HUES48 (cell line): ENCODE data around the gene GAPVD1.
"Not testable (repeated sequence)": the region's sequence is repeated elsewhere in the genome, so short reads cannot be mapped to it uniquely, and the experiment has no call there.

Experiments
- H3K27ac ChIP-seq: one replicate; pipeline ENCODE4 v1.7.0; 2013; ENCODE audit warnings: low read depth, low read length, inconsistent platforms
- H3K27me3 ChIP-seq: 2 replicates; pipeline ENCODE4 v1.6.1; 2013; ENCODE audit warnings: mild to moderate bottlenecking, low read length; ENCODE audit not compliant: control insufficient read depth, insufficient read depth
- H3K36me3 ChIP-seq: 2 replicates; pipeline ENCODE4 v1.6.1; 2013; ENCODE audit warnings: low read length; ENCODE audit not compliant: control insufficient read depth, insufficient read depth
- H3K4me1 ChIP-seq: 2 replicates; pipeline ENCODE4 v1.6.1; 2013; ENCODE audit warnings: mild to moderate bottlenecking, low read length; ENCODE audit not compliant: control insufficient read depth, insufficient read depth
- H3K4me3 ChIP-seq: 2 replicates; pipeline ENCODE4 v1.5.1; 2013; ENCODE audit warnings: mild to moderate bottlenecking, low read depth, low read length
- H3K9ac ChIP-seq: 2 replicates; pipeline ENCODE4 v1.6.1; 2013; ENCODE audit warnings: mild to moderate bottlenecking, low read depth, low read length, moderate library complexity
- H3K9me3 ChIP-seq: 2 replicates; pipeline ENCODE4 v1.6.1; 2013; ENCODE audit warnings: low read length; ENCODE audit not compliant: control insufficient read depth, insufficient read depth

GAPVD1 gene

GRCh38 chr9:125255781-125256391 is 5.7 kb upstream of the GAPVD1 start:
- H3K4me1 ChIP-seq = no peaks in the 10 kb centered on the region
- no peaks in the 10 kb centered on the region for H3K27me3 ChIP-seq
- H3K4me3 ChIP-seq = no peak overlapping the region
- H3K9ac ChIP-seq = no peak overlapping the region
- H3K27ac ChIP-seq = no peak overlapping the region
- no peaks in the 10 kb centered on the region for H3K9me3 ChIP-seq
- no peaks in the 10 kb centered on the region for H3K36me3 ChIP-seq

GRCh38 chr9:125258160-125258785 is 3.4 kb upstream of the GAPVD1 start:
- Histone ChIP-seq H3K27me3 (no peaks in the 10 kb centered on the region), H3K36me3 (no peaks in the 10 kb centered on the region), H3K9me3 (no peaks in the 10 kb centered on the region), H3K4me1 (peaks cover 5% of the 10 kb centered on the region; the same call in 1 of the 2 replicates), H3K4me3 (no peak overlapping the region), H3K27ac (no peak overlapping the region), H3K9ac (no peak overlapping the region)

- Histone ChIP-seq H3K4me3 (no peak overlapping the region), H3K36me3 (no peaks in the 10 kb centered on the region), H3K27me3 (no peaks in the 10 kb centered on the region), H3K9me3 (no peaks in the 10 kb centered on the region), H3K9ac (no peak overlapping the region), H3K4me1 (peaks cover 5% of the 10 kb centered on the region; the same call in 1 of the 2 replicates), H3K27ac (no peak overlapping the region)
These were observed 2.6 kb upstream of the GAPVD1 start for GRCh38 chr9:125258832-125259534.

GRCh38 chr9:125260561-125260960 is 1.1 kb upstream of the GAPVD1 start:
- Histone ChIP-seq H3K4me1 (peaks cover 5% of the 10 kb centered on the region; the same call in 1 of the 2 replicates), H3K9me3 (no peaks in the 10 kb centered on the region), H3K4me3 (no peak overlapping the region), H3K36me3 (peaks cover 3% of the 10 kb centered on the region; the same call in 1 of the 2 replicates), H3K27ac (no peak overlapping the region), H3K9ac (no peak overlapping the region), H3K27me3 (no peaks in the 10 kb centered on the region)

GRCh38 chr9:125262294-125262991 is 817 bp downstream of the GAPVD1 start:
- Histone ChIP-seq H3K4me1 (peaks cover 5% of the 10 kb centered on the region; the same call in 1 of the 2 replicates), H3K36me3 (peaks cover 3% of the 10 kb centered on the region; the same call in 1 of the 2 replicates), H3K27ac (no peak overlapping the region), H3K27me3 (no peaks in the 10 kb centered on the region), H3K4me3 (peak overlapping the region; percentile 81), H3K9me3 (no peaks in the 10 kb centered on the region), H3K9ac (peak overlapping the region; percentile 52; the same call in 1 of the 2 replicates)

- not testable (repeated sequence) for H3K4me3 ChIP-seq, H3K9ac ChIP-seq, H3K36me3 ChIP-seq, H3K27me3 ChIP-seq, H3K4me1 ChIP-seq, H3K9me3 ChIP-seq, H3K27ac ChIP-seq
These were observed 2.4 kb downstream of the GAPVD1 start for GRCh38 chr9:125264068-125264467.

GRCh38 chr9:125268394-125269013 is 6.9 kb downstream of the GAPVD1 start:
- H3K36me3 ChIP-seq = peaks cover 3% of the 10 kb centered on the region; the same call in 1 of the 2 replicates
- H3K4me1 ChIP-seq = peaks cover 24% of the 10 kb centered on the region
- no peak overlapping the region for H3K4me3 ChIP-seq
- no peak overlapping the region for H3K27ac ChIP-seq
- H3K9ac ChIP-seq = no peak overlapping the region
- H3K27me3 ChIP-seq = no peaks in the 10 kb centered on the region
- H3K9me3 ChIP-seq = no peaks in the 10 kb centered on the region

GRCh38 chr9:125269014-125269397 is 7.4 kb downstream of the GAPVD1 start:
- Histone ChIP-seq H3K4me1 (peaks cover 24% of the 10 kb centered on the region), H3K36me3 (peaks cover 3% of the 10 kb centered on the region; the same call in 1 of the 2 replicates), H3K9ac (no peak overlapping the region), H3K9me3 (no peaks in the 10 kb centered on the region), H3K4me3 (no peak overlapping the region), H3K27me3 (no peaks in the 10 kb centered on the region), H3K27ac (no peak overlapping the region)

GRCh38 chr9:125271081-125271480 is 9.5 kb downstream of the GAPVD1 start:
- Histone ChIP-seq H3K27me3 (no peaks in the 10 kb centered on the region), H3K4me3 (no peak overlapping the region), H3K9ac (no peak overlapping the region), H3K4me1 (peaks cover 27% of the 10 kb centered on the region), H3K9me3 (no peaks in the 10 kb centered on the region), H3K27ac (no peak overlapping the region), H3K36me3 (no peaks in the 10 kb centered on the region)

- Histone ChIP-seq H3K27me3 (no peaks in the 10 kb centered on the region), H3K36me3 (no peaks in the 10 kb centered on the region), H3K9me3 (no peaks in the 10 kb centered on the region), H3K4me3 (no peak overlapping the region), H3K27ac (peak overlapping the region; percentile 1), H3K9ac (no peak overlapping the region; the same call in 1 of the 2 replicates), H3K4me1 (peaks cover 29% of the 10 kb centered on the region)
These were observed 11.1 kb downstream of the GAPVD1 start for GRCh38 chr9:125272697-125273096.
